A673 (cell line): ENCODE results near the gene NPRL2.

Experiments used
- EZH2 ChIP-seq: fragments of 200-600 bp; sonication (generic); IDR thresholded peaks from 2 replicates; pipeline ENCODE4 v1.6.1; 2017; ENCODE audit warnings: borderline replicate concordance, low read depth, mild to moderate bottlenecking, mixed read lengths, antibody characterized with exemption, low read length; ENCODE audit not compliant: poor library complexity, severe bottlenecking
- TF ChIP-seq, protein P1 (sequence below): fragments of 300-800, 200-600 bp; sonication (generic); conservative IDR thresholded peaks from 2 replicates; pipeline ENCODE4 v1.5.1; 2017; ENCODE audit warnings: low read depth, mild to moderate bottlenecking, antibody characterized with exemption, low read length, moderate library complexity, mixed read lengths

DNA sequence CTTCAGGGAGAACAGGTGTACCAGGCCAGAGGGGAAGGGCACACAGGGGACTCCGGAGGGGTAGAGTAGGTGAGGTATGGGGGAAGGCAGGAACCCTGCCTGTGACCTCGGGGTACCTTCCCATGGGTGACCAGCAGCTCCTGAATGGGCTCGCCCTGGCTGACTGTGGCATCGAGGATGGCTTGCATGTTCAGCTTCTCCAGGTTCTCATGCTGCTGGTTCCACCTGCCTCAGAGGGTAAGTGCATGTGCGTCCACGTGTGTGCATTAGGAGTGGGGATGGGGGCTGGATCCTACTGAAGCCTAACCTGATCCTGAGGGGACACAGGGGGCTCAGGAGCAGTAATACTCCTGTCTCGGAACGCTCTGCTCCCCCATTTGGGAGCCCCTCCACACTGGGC, 5.6 kb downstream of the NPRL2 start:
- TF ChIP-seq, protein P1, sequence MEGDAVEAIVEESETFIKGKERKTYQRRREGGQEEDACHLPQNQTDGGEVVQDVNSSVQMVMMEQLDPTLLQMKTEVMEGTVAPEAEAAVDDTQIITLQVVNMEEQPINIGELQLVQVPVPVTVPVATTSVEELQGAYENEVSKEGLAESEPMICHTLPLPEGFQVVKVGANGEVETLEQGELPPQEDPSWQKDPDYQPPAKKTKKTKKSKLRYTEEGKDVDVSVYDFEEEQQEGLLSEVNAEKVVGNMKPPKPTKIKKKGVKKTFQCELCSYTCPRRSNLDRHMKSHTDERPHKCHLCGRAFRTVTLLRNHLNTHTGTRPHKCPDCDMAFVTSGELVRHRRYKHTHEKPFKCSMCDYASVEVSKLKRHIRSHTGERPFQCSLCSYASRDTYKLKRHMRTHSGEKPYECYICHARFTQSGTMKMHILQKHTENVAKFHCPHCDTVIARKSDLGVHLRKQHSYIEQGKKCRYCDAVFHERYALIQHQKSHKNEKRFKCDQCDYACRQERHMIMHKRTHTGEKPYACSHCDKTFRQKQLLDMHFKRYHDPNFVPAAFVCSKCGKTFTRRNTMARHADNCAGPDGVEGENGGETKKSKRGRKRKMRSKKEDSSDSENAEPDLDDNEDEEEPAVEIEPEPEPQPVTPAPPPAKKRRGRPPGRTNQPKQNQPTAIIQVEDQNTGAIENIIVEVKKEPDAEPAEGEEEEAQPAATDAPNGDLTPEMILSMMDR = no peak
- TF ChIP-seq EZH2 = no peak
